ENCODE results near the gene GATAD2A. TPM values are rescaled to one million over a fixed set of nuclear protein-coding genes. Genes with fewer than 3 reads are reported as not detected.

GATAD2A gene
- total RNA-seq, 4 donors from 2014 or later = 73.8 to 128 (median 87.7) TPM

DNA sequence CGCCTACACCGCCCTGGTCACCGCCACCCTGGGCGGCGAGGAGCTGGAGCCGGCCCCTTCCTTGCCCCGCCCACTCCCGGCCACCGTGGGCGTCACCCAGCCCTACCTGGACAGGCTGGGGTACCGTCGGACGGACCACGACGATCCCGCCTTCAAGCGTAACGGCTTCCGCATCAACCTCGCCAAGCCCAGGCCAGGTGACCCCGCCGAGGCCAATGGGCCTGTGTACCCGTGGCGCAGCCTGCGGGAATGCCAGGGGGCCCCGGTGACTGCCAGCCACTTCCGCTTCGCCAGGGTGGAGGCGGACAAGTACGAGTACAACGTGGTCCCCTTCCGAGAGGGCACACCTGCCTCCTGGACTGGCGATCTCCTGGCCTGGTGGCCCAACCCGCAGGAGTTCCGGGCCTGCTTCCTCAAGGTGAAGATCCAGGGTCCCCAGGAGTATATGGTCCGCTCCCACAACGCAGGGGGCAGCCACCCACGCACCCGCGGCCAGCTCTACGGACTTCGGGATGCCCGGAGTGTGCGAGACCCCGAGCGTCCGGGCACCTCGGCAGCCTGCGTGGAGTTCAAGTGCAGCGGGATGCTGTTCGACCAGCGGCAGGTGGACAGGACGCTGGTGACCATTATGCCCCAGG is 139.6 kb downstream of the GATAD2A start:
- TF ChIP-seq, protein P1, sequence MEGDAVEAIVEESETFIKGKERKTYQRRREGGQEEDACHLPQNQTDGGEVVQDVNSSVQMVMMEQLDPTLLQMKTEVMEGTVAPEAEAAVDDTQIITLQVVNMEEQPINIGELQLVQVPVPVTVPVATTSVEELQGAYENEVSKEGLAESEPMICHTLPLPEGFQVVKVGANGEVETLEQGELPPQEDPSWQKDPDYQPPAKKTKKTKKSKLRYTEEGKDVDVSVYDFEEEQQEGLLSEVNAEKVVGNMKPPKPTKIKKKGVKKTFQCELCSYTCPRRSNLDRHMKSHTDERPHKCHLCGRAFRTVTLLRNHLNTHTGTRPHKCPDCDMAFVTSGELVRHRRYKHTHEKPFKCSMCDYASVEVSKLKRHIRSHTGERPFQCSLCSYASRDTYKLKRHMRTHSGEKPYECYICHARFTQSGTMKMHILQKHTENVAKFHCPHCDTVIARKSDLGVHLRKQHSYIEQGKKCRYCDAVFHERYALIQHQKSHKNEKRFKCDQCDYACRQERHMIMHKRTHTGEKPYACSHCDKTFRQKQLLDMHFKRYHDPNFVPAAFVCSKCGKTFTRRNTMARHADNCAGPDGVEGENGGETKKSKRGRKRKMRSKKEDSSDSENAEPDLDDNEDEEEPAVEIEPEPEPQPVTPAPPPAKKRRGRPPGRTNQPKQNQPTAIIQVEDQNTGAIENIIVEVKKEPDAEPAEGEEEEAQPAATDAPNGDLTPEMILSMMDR (IDR thresholded peaks at IDR 0.05) = no peak
- TF ChIP-seq POLR2A (IDR thresholded peaks at IDR 0.05) = no peak
- DNase-seq (ENCODE audit: low spot score in 2 of 2) = no peak
- no peak overlapping the region for H3K4me3 ChIP-seq (ENCODE audit: low read depth, poor library complexity, severe bottlenecking)
- 92 to 94% methylated on average over 51 of the region's 53 CpGs for WGBS, 2 donors
- intact Hi-C loops (cut with DNase I; ENCODE audit: low total_unique reads) = no loop called here

DNA sequence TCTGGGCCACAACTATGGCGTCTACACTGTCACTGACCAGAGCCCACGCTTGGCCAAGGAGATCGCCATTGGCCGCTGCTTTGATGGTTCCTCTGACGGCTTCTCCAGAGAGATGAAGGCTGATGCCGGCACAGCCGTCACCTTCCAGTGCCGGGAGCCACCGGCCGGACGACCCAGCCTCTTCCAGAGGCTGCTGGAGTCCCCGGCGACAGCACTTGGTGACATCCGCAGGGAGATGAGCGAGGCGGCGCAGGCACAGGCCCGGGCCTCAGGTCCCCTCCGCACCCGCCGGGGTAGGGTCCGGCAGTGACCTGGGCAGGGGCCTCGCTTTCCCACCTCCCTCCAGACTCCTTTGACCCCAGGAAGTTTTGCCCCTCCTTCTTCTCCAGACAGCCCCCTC is 140.2 kb downstream of the GATAD2A start:
- H3K4me3 ChIP-seq (ENCODE audit: low read depth, poor library complexity, severe bottlenecking) = no peak overlapping the region
- intact Hi-C loops (cut with DNase I; ENCODE audit: low total_unique reads) = no loop called here
- WGBS, 2 donors = 93 to 96% methylated on average over 23 of the region's 23 CpGs
- DNase-seq (ENCODE audit: low spot score in 2 of 2) = no peak
- TF ChIP-seq, protein P1 (IDR thresholded peaks at IDR 0.05) = no peak
- TF ChIP-seq POLR2A (IDR thresholded peaks at IDR 0.05) = no peak

DNA sequence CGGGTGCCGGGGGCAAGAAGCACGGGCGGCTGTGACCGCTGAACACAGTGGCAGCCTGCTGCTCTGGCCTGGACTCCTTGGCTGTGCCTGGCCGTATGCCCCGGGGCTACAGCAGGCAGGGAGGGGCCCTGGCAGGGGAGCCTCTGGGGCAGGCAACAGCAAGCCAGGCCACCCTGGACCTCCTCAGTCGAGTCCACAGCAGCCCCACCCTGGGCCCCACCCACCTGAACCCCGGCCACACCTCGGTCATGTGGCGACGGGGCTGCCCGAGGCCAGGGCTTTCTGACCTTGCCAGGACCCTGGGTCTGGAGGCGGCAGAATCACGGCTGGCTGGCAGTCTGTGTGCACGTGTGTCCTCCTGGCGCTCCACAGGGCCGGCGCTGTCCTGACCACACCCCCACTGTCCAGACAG is 141.3 kb downstream of the GATAD2A start:
- WGBS, 2 donors = 26 to 33% methylated on average over 14 to 18 of the region's 19 CpGs
- TF ChIP-seq POLR2A (IDR thresholded peaks at IDR 0.05) = no peak
- TF ChIP-seq, protein P1 (IDR thresholded peaks at IDR 0.05) = no peak
- no peak for DNase-seq (ENCODE audit: low spot score in 2 of 2)
- H3K4me3 ChIP-seq (ENCODE audit: low read depth, poor library complexity, severe bottlenecking) = no peak overlapping the region
- intact Hi-C loops (cut with DNase I; ENCODE audit: low total_unique reads) = no loop called here

DNA sequence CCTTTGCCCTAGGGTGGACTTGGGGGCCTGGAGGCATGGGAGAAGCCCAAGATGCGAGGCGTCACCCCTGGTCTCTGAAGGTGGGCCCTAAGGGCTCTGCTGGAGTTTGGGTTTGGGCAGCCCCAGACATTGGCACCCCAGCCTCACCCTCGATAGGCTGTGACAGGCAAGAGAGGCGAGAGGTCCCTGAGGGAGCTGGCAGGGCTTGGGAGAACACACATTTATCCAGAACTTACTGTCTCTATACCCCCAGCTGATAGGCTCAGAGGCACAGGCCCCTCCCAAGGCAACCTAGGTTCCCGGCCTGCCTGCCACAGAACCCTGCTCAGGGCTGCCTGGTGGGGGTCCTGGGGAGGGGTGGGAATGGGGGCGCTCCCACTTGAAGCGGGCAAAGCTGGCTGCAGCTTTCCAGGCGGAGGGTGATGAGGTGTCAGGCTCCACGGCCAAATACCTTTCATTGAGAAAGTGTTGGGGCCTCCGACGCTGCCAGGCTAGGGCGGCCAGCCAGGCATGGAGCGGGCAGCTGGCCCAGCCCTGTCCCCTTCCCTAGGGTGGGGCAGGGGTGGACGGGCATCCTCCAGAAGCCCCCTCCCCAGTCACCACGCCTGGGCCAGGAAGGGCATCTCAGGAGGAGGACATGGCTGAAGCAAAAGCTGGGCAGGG is 142.3 kb downstream of the GATAD2A start:
- intact Hi-C loops (cut with DNase I; ENCODE audit: low total_unique reads) = no loop called here
- 40 to 45% methylated on average over 12 to 14 of the region's 15 CpGs for WGBS, 2 donors
- TF ChIP-seq POLR2A (IDR thresholded peaks at IDR 0.05) = no peak
- TF ChIP-seq, protein P1 (IDR thresholded peaks at IDR 0.05) = no peak
- DNase-seq (ENCODE audit: low spot score in 2 of 2) = no peak
- no peak overlapping the region for H3K4me3 ChIP-seq (ENCODE audit: low read depth, poor library complexity, severe bottlenecking)

DNA sequence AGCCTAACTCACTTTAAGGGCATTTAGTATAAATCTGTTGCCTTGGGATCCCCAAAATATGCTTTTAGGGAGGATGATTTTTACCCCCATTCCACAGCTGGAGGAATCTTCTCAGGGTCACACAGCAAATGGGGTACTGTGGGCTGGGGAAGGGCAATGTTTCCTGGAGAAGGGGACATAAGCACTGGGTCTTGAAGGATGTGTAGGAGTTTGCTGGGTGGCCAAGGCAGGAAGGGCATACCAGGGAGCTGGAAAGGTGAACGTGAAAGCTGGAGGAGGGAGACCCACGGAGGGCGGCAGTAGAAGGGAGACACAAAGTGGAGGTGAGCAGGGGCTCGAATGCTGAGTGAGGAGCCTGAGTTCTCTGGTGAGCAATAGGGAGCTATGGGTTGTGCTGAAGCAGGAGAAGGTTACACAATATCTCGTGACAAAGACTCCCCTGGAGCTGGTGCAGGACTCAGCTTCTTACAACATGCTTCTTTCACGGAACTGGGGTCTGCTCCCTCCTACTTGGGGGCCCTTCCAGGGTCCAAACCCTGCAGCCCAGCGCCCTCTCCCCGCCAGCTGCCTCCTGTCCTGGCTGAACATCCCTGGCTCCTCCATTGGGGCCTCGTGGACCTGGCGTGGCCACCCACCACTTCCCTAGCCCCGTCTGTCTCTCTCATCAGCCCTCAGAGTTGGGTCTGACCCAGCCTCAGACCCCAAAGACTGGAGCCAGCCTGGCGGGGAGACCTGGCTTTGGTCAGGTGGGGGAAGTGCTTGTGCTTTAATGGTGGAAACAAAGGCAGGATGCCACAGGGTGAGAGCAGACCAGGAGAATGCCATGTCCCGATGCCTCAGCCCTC is 143.7 kb downstream of the GATAD2A start:
- DNase-seq (ENCODE audit: low spot score in 2 of 2) = no peak
- WGBS, 2 donors = 63 to 74% methylated on average over 10 to 13 of the region's 13 CpGs
- intact Hi-C loops (cut with DNase I; ENCODE audit: low total_unique reads) = no loop called here

More for the DNA sequence above, 143.7 kb downstream of the GATAD2A start:
- TF ChIP-seq, protein P1 (IDR thresholded peaks at IDR 0.05) = no peak
- no peak for TF ChIP-seq POLR2A (IDR thresholded peaks at IDR 0.05)
- H3K4me3 ChIP-seq (ENCODE audit: low read depth, poor library complexity, severe bottlenecking) = no peak overlapping the region
